Measurements from ENCODE around the gene CAMTA1. TPM values are rescaled to one million over a fixed set of nuclear protein-coding genes. Genes with fewer than 3 reads are reported as not detected.

Gene CAMTA1
- polyA plus RNA-seq, 1 experiment = 64.9 TPM

GRCh38 chr1:6801966-6802365 lies 16.7 kb downstream of the CAMTA1 start:
- Histone ChIP-seq H3K27me3 (ENCODE audit: control insufficient read depth, insufficient read depth, low read length) (no peaks in the 10 kb centered on the region), H3K9me3 (ENCODE audit: control insufficient read depth, insufficient read depth, low read length) (no peaks in the 10 kb centered on the region), H3K27ac (ENCODE audit: low read depth, low read length) (peak overlapping the region; percentile 43), H3K4me3 (ENCODE audit: low read depth, low read length) (no peak overlapping the region)
- TF ChIP-seq CTCF (IDR thresholded peaks at IDR 0.05; ENCODE audit: low read depth, low read length) = no peak
- CTCF ChIA-PET = interaction anchor here (0.7 to 6.0 kb wide), 7 partner anchors 31 to 846 kb away, joined by 3 to 41 read pairs (median 4); no protein-coding TSS in a partner anchor
- DNase-seq (ENCODE audit: low read depth, low spot score) = no peak
- POLR2A ChIA-PET = interaction anchor here (0.7 to 2.6 kb wide), 2 partner anchors 17 to 129 kb away, joined by 4 to 14 read pairs; partner anchors contain the start of gene CAMTA1

DNA sequence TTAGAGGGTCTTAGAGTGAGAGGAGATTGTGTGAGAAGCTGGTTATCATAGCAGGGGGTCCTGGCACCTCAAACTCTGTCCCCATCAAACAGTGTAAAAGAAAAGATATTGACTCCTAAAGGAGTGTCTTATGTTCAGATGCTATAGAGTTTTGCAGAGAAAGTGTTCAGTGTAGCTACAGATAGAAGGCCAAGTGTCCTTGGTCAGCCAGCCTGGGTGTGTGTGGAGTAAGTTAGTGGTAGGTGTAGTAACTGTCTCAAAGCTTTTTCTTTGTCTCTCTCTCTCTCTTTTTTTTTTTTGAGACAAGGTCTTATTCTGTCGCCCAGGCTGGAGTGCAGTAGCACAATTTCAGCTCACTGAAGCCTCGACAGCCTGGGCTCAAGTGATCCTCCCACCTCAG lies 17.2 kb downstream of the CAMTA1 start:
- Histone ChIP-seq H3K27me3 (ENCODE audit: control insufficient read depth, insufficient read depth, low read length) (no peaks in the 10 kb centered on the region), H3K27ac (ENCODE audit: low read depth, low read length) (peak overlapping the region; percentile 43), H3K9me3 (ENCODE audit: control insufficient read depth, insufficient read depth, low read length) (no peaks in the 10 kb centered on the region), H3K4me3 (ENCODE audit: low read depth, low read length) (no peak overlapping the region)
- DNase-seq (ENCODE audit: low read depth, low spot score) = no peak
- TF ChIP-seq CTCF (IDR thresholded peaks at IDR 0.05; ENCODE audit: low read depth, low read length) = no peak
- POLR2A ChIA-PET = interaction anchor here (0.7 to 2.6 kb wide), 2 partner anchors 18 to 130 kb away, joined by 4 to 14 read pairs; partner anchors contain the start of gene CAMTA1
- CTCF ChIA-PET = interaction anchor here (0.6 to 6.0 kb wide), 4 partner anchors 30 to 1118 kb away, joined by 3 to 41 read pairs (median 6); no protein-coding TSS in a partner anchor

GRCh38 chr1:6802893-6803292 lies 17.6 kb downstream of the CAMTA1 start:
- Histone ChIP-seq H3K4me3 (ENCODE audit: low read depth, low read length) (no peak overlapping the region), H3K27me3 (ENCODE audit: control insufficient read depth, insufficient read depth, low read length) (no peaks in the 10 kb centered on the region), H3K9me3 (ENCODE audit: control insufficient read depth, insufficient read depth, low read length) (no peaks in the 10 kb centered on the region), H3K27ac (ENCODE audit: low read depth, low read length) (no peak overlapping the region)
- no peak for DNase-seq (ENCODE audit: low read depth, low spot score)
- TF ChIP-seq CTCF (IDR thresholded peaks at IDR 0.05; ENCODE audit: low read depth, low read length) = no peak
- POLR2A ChIA-PET = interaction anchor here (2.6 kb wide), 1 partner anchor 18 kb away, joined by 14 read pairs; the partner anchor contains the start of gene CAMTA1
- CTCF ChIA-PET = interaction anchor here (0.6 to 6.0 kb wide), 3 partner anchors 87 to 1117 kb away, joined by 5 to 41 read pairs (median 8); no protein-coding TSS in a partner anchor

DNA sequence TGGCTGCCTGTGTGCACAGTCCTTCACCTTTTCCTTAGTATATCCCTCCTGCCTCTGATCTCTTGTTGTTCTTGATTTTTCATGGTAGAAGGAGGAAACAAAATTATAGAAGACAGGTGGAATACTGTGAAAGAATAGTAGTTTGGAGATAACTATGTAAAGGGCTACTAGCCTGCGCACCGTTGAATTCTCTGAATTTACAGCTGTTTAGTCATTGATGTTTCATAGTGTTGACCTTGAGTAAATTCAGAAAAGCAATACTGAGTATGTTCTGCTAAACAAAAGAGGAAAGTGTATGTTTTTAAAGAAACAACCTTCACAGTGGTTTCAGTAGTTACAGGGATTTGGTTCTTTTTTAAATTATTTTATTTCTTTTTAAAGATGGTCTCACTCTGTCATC lies 18.1 kb downstream of the CAMTA1 start:
- DNase-seq (ENCODE audit: low read depth, low spot score) = no peak
- Histone ChIP-seq H3K9me3 (ENCODE audit: control insufficient read depth, insufficient read depth, low read length) (no peaks in the 10 kb centered on the region), H3K27me3 (ENCODE audit: control insufficient read depth, insufficient read depth, low read length) (no peaks in the 10 kb centered on the region), H3K27ac (ENCODE audit: low read depth, low read length) (peak overlapping the region; percentile 47), H3K4me3 (ENCODE audit: low read depth, low read length) (no peak overlapping the region)
- no peak for TF ChIP-seq CTCF (IDR thresholded peaks at IDR 0.05; ENCODE audit: low read depth, low read length)
- ChIA-PET POLR2A (no interaction called here), CTCF (interaction anchor here (1.3 to 6.0 kb wide), 3 partner anchors 8 to 267 kb away, joined by 3 to 41 read pairs (median 8); no protein-coding TSS in a partner anchor)

DNA sequence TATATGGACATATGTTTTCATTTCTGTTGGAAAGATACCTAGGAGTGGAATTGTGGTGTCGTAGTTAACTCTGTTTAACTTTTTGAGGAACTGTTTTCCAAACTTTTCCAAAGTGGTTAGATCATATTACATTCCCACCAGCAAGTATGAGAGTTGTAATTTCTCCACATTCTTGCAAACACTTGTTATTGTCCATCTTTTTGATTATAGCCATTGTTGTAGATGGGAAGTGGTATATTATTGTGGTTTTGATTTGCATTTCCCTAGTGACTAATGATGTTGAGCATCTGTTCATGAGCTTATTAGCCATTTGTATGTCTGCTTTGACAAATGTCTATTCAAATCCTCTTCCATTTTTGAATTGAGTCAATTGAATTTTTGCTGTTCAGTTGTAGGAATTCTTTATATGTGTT lies 19.8 kb downstream of the CAMTA1 start:
- Histone ChIP-seq H3K27me3 (ENCODE audit: control insufficient read depth, insufficient read depth, low read length) (no peaks in the 10 kb centered on the region), H3K9me3 (ENCODE audit: control insufficient read depth, insufficient read depth, low read length) (no peaks in the 10 kb centered on the region), H3K4me3 (ENCODE audit: low read depth, low read length) (no peak overlapping the region), H3K27ac (ENCODE audit: low read depth, low read length) (no peak overlapping the region)
- TF ChIP-seq CTCF (IDR thresholded peaks at IDR 0.05; ENCODE audit: low read depth, low read length) = no peak
- CTCF ChIA-PET = no interaction called here
- no peak for DNase-seq (ENCODE audit: low read depth, low spot score)
- POLR2A ChIA-PET = no interaction called here
